ENCODE measurements around the gene VWA5A. TPM values are rescaled to one million over a fixed set of nuclear protein-coding genes. Genes with fewer than 3 reads are reported as not detected.

The VWA5A gene
- total RNA-seq, 4 donors from 2014 or later = 13.3 to 22.2 (median 15.0) TPM

DNA sequence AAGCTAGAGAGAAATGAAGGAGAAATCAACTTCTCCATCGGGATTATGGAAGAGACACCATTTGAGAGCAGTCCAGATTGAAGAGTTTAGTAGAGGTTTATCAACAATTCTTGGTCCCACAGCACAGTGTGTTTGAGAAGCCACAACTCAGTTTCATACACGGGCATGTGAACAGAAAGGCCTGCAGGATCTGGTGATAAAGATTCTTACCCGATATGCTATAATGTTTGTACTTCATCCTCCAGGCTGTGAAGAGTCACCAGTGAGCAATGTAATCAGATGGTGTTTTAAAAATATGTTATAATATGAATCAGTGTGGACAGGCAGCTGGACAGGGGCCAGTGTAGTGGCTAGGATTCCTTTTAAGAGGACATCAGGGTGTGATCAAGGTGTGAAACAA is 29.7 kb upstream of the VWA5A start:
- Histone ChIP-seq H3K27ac (replicated peaks in 1 of 4) (no peak overlapping the region), H3K4me1 (no peaks in the 10 kb centered on the region), H3K27me3 (peaks cover 0 to 43% (median 0%) of the 10 kb centered on the region in 4 donors), H3K9me3 (no peaks in the 10 kb centered on the region), H3K4me3 (no peak overlapping the region), H3K36me3 (no peaks in the 10 kb centered on the region)
- intact Hi-C loops (cut with DNase I) = loop anchor here (10.0 kb wide), 1 partner anchor 109 kb away; no protein-coding TSS in a partner anchor
- 43% methylated on average over 3 of the region's 3 CpGs for WGBS
- DNase-seq (ENCODE audit: extremely low spot score) = no peak
- TF ChIP-seq POLR2A (IDR thresholded peaks at IDR 0.05; ENCODE audit: low read depth) = no peak
- no peak for TF ChIP-seq CTCF (IDR thresholded peaks at IDR 0.05)

GRCh38 chr11:124085997-124086846 is 29.0 kb upstream of the VWA5A start:
- WGBS = 55% methylated on average over 10 of the region's 10 CpGs
- Histone ChIP-seq H3K36me3 (no peaks in the 10 kb centered on the region), H3K27ac (replicated peaks in 1 of 4) (no peak overlapping the region), H3K27me3 (peaks cover 0 to 37% (median 0%) of the 10 kb centered on the region in 4 donors), H3K4me1 (no peaks in the 10 kb centered on the region), H3K9me3 (no peaks in the 10 kb centered on the region), H3K4me3 (no peak overlapping the region)
- no peak for TF ChIP-seq POLR2AphosphoS5 (IDR thresholded peaks at IDR 0.05)
- no peak for TF ChIP-seq CTCF (IDR thresholded peaks at IDR 0.05)
- no peak for TF ChIP-seq EP300 (IDR thresholded peaks at IDR 0.05)
- no peak for TF ChIP-seq POLR2A (IDR thresholded peaks at IDR 0.05; ENCODE audit: low read depth)
- intact Hi-C loops (cut with DNase I) = loop anchor here (10.0 kb wide), 1 partner anchor 109 kb away; no protein-coding TSS in a partner anchor
- no peak for DNase-seq (ENCODE audit: extremely low spot score)

DNA sequence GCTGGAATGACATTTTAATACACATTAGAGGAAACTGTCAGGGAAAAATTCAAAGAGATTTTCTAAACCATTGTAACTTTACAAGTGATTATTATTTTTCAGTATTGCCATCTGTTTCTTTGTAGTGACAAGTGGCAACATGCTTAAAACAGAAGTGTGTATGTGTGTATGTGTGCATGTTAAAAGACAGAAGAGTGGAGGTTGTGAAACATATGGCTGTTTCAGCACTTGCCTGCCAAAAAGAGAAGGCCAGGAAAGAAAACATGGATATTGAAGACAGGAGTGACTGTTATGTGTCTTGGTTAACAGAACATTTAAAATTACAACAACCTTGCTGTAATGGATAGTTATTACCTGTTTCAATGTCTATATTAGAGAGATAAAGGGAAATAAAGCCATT is 24.3 kb upstream of the VWA5A start:
- TF ChIP-seq EP300 (IDR thresholded peaks at IDR 0.05) = no peak
- TF ChIP-seq POLR2A (IDR thresholded peaks at IDR 0.05; ENCODE audit: low read depth) = no peak
- TF ChIP-seq POLR2AphosphoS5 (IDR thresholded peaks at IDR 0.05) = no peak
- TF ChIP-seq CTCF (IDR thresholded peaks at IDR 0.05) = no peak
- no peaks in the 10 kb centered on the region for H3K4me1 ChIP-seq
- H3K27ac ChIP-seq (replicated peaks in 1 of 4) = no peak overlapping the region
- no peaks in the 10 kb centered on the region for H3K36me3 ChIP-seq
- DNase-seq (ENCODE audit: extremely low spot score) = no peak
- H3K9me3 ChIP-seq = no peaks in the 10 kb centered on the region
- H3K27me3 ChIP-seq = peaks cover 0 to 13% (median 0%) of the 10 kb centered on the region in 4 donors
- no peak overlapping the region for H3K4me3 ChIP-seq
- intact Hi-C loops (cut with DNase I) = no loop called here

DNA sequence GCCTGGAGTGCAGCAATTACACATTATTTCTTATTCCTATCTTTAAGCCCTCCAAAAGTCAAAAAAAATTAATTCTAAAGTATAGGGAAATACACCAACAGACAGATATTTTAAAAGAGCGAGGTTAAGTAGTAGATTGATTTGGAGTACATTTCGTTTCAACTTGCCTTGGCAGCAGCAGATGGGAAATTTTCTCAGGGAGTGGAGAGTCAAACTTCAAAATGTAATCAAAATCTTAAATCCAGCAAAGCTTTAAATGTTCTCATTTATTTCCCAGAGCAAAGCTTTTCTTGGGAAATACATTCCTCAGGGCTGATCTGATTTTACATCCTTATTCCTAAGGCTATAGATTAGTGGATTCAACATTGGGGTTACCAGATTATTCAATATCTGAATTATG is 21.9 kb upstream of the VWA5A start:
- H3K4me1 ChIP-seq = no peaks in the 10 kb centered on the region
- H3K27ac ChIP-seq (replicated peaks in 1 of 4) = no peak overlapping the region
- H3K4me3 ChIP-seq = no peak overlapping the region
- no peak for DNase-seq (ENCODE audit: extremely low spot score)
- H3K9me3 ChIP-seq = no peaks in the 10 kb centered on the region
- WGBS = 58% methylated on average over 2 of the region's 2 CpGs
- H3K36me3 ChIP-seq = no peaks in the 10 kb centered on the region
- intact Hi-C loops (cut with DNase I) = no loop called here
- peaks cover 0 to 13% (median 0%) of the 10 kb centered on the region in 4 donors for H3K27me3 ChIP-seq
- TF ChIP-seq POLR2AphosphoS5 (IDR thresholded peaks at IDR 0.05) (no peak), EP300 (IDR thresholded peaks at IDR 0.05) (no peak), CTCF (IDR thresholded peaks at IDR 0.05) (no peak), POLR2A (IDR thresholded peaks at IDR 0.05; ENCODE audit: low read depth) (no peak)
